Stimulated activated naive CD8-positive, alpha-beta T cell treated with anti-CD3 and anti-CD28 coated beads, Interleukin-15, Interleukin-2, amounts not matched to agents 100 ng/mL and 50 ng/mL, for 24 hours (primary cell): ENCODE data around the gene CYP27C1.
"Not testable (repeated sequence)": the region's sequence is repeated elsewhere in the genome, so short reads cannot be mapped to it uniquely, and the experiment has no call there.

Source experiments
- H3K27ac Mint-ChIP-seq: one replicate; pipeline ENCODE4 v1.8.0; 2021; ENCODE audit warnings: mild to moderate bottlenecking, mixed read lengths
- H3K27me3 Mint-ChIP-seq: one replicate; pipeline ENCODE4 v1.8.0; 2021; ENCODE audit warnings: mixed read lengths
- H3K36me3 Mint-ChIP-seq: one replicate; pipeline ENCODE4 v1.8.0; 2021; ENCODE audit warnings: low read depth, mixed read lengths
- H3K4me1 Mint-ChIP-seq: one replicate; pipeline ENCODE4 v1.8.0; 2021; ENCODE audit warnings: low read depth, mixed read lengths
- H3K4me3 Mint-ChIP-seq: one replicate; pipeline ENCODE4 v1.8.0; 2021; ENCODE audit warnings: mild to moderate bottlenecking, mixed read lengths
- H3K9me3 Mint-ChIP-seq: one replicate; pipeline ENCODE4 v1.8.0; 2021; ENCODE audit warnings: mixed read lengths

Gene CYP27C1

DNA sequence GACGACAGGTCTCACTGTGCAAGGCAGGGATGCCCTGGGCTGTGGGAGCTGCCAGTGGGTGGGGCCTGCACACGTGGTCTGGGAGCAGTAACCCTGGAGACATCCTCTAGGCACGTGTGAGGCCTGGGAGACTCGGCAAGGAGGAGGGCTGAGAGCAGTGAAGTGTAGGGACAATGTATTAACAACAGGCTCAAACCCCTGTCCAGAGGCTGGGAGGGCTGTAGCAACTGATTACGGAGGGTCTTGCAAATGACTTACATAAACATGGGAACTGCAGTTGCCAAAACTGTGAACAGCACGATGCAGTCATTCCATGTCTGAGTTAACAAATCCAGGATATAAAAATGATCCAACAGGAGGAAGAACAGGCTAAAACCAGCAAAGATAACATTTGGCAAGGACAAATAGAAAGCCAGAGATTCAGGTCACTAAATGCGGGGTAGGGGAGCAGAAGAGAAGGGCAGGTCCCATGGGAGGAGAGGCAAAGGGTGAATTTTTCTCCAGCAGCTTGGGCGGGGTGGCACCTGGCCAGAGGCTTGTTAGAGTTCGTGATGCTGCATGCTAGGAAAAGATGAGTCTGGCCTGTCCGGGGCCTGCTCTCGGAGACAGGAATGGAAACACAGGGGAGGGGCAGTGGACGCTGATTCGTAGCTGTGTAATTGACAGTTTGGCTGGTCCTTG, 44.9 kb downstream of the CYP27C1 start:
- H3K4me1 Mint-ChIP-seq, result no peaks in the 10 kb centered on the region
- no peaks in the 10 kb centered on the region for H3K36me3 Mint-ChIP-seq
- H3K27ac Mint-ChIP-seq, result no peak overlapping the region
- no peaks in the 10 kb centered on the region for H3K9me3 Mint-ChIP-seq
- H3K27me3 Mint-ChIP-seq, result no peaks in the 10 kb centered on the region
- no peak overlapping the region for H3K4me3 Mint-ChIP-seq

DNA sequence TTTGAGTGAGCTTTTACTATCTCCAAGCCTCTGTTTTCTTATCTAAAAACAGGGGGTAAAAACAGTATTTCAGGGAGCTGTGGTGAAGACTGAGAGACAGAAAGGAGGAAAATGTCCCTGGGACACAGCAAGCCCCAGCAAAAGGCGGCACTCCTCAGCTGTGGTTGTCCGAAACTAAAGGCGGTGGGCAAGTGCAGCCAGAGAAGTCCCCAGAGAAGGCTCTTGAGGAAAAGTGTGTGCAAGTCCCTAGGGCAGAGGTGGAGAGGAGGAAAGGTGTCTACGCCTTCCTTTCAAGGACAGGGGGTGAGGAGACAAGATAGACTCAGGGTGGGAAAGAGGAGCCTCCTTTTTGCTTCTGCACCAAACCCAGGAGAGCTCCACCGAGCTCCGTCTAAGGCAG, 45.5 kb downstream of the CYP27C1 start:
- H3K36me3 Mint-ChIP-seq, result no peaks in the 10 kb centered on the region
- no peaks in the 10 kb centered on the region for H3K4me1 Mint-ChIP-seq
- H3K4me3 Mint-ChIP-seq, result no peak overlapping the region
- H3K9me3 Mint-ChIP-seq, result no peaks in the 10 kb centered on the region
- H3K27ac Mint-ChIP-seq, result no peak overlapping the region
- H3K27me3 Mint-ChIP-seq, result no peaks in the 10 kb centered on the region

DNA sequence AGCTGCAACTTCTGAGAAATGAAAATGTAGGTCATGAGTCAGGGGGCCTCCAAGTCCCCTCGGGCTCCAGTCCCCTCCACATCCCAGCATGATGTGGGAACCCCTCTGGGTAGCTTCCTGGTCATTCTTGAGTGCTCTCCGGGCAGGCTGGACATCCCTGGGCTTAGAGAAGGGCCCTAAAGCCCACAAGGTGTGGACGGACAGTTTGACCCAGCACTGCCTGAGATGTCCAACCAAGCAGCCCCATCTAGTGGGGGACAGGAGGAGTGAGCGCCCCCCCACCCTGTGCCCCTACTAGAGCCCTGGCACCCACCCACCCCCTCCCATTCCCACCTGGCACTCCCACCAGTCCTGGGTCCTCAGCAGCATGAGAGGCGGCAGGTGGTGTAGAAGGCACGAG, 46.0 kb downstream of the CYP27C1 start:
- Mint-ChIP-seq H3K36me3 (no peaks in the 10 kb centered on the region), H3K27ac (no peak overlapping the region), H3K4me3 (no peak overlapping the region), H3K4me1 (no peaks in the 10 kb centered on the region), H3K27me3 (no peaks in the 10 kb centered on the region), H3K9me3 (no peaks in the 10 kb centered on the region)

DNA sequence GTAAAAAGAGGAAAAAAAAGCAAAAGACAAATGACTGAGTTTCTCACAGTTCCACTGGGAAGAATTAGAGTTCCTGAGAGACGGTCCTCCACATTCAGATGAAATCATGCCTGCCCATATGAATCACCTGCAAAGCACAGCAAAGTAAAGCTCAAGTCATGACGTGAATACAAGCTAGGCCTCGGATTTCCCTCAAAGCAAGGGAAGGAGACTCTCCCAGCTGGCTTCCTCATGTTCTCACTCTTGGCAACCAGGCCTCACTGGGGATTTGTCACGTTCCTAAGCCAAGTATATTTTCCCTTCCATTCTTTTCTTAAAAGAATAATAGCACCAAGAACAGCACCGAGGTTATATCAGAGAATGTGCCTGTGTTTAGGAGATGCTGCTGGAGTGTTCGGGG, 47.0 kb downstream of the CYP27C1 start:
- no peak overlapping the region for H3K27ac Mint-ChIP-seq

DNA sequence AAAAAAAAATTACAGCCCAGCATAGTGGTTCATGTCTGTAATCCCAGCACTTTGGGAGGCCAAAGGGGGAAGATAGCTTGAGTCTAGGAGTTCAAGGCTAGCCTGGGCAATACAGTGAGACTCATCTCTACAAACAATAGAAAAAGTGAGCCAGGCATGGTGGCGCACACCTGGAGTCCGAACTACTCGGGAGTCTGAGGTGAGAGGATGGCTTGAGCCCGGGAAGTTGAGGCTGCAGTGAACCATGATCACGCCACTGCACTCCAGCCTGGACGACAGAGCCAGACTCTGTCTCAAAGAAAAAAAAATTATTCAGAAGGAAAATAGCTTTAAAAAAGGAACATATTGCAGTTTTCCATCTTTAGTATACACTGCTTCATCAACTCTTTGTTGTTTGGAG, 47.8 kb downstream of the CYP27C1 start:
- no peaks in the 10 kb centered on the region for H3K27me3 Mint-ChIP-seq
- H3K36me3 Mint-ChIP-seq, result no peaks in the 10 kb centered on the region
- H3K27ac Mint-ChIP-seq, result no peak overlapping the region
- no peaks in the 10 kb centered on the region for H3K4me1 Mint-ChIP-seq
- H3K9me3 Mint-ChIP-seq, result no peaks in the 10 kb centered on the region
- H3K4me3 Mint-ChIP-seq, result no peak overlapping the region

More for the DNA sequence above, 47.0 kb downstream of the CYP27C1 start:
- H3K4me3 Mint-ChIP-seq, result no peak overlapping the region
- no peaks in the 10 kb centered on the region for H3K27me3 Mint-ChIP-seq
- no peaks in the 10 kb centered on the region for H3K36me3 Mint-ChIP-seq
- H3K4me1 Mint-ChIP-seq, result no peaks in the 10 kb centered on the region
- H3K9me3 Mint-ChIP-seq, result no peaks in the 10 kb centered on the region

DNA sequence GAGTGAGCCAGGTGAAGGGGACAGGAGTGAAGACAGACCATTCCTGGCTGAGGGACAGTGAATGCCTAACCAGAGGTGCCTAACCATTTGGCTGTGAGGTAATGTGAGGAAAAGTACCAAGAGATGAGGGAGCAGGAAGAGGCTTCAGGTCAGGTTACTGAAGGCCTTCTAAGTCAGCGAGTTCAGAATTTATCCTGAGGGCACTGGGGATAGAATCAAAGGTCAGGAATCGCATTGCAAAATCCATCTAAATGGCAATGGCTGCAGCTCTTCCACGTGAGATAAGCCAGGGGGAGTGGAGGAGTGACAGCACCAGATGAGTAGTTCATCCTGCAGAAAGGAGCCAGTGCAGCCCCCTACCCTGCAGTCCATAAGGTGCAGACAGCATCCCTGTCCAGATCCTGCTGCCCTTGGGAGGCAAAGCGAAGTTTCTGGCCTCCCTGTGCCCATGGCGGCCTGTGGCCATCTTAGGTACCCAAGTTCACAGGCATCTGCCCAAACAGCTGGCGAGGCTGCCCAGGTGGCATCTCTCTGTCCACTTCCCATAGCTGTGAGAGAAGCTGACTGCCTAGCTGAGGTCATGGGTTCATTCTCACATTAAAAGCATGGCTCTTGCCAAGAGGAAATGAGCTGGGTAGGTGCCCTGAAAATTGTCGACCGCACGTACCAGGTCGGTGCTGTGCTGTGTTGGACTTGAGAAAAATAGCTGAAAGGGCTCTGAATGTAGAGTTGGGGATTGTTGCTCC, 49.5 kb downstream of the CYP27C1 start:
- Mint-ChIP-seq H3K36me3 (no peaks in the 10 kb centered on the region), H3K4me1 (no peaks in the 10 kb centered on the region), H3K4me3 (no peak overlapping the region), H3K27ac (no peak overlapping the region), H3K27me3 (no peaks in the 10 kb centered on the region), H3K9me3 (no peaks in the 10 kb centered on the region)

DNA sequence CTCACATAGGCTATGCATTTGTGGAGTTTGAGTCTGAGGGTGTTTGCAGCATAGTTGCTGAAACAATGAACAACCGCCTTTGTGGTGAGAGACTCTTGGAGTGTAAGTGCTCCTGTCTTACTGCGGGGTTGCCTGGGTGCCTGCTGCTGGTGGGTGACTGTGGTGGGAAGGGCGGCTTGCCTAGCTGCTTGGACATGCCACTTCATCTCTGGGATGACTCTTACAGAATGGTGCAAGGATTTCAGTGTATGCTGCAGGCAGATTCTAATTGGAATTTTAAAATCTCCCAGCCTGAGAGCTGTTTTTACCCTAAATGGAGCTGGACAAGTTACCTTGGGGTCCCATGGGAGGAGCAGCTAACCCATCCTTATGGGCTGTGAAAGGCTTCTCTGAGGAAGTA, 50.1 kb downstream of the CYP27C1 start:
- no peak overlapping the region for H3K4me3 Mint-ChIP-seq
- H3K27ac Mint-ChIP-seq, result no peak overlapping the region
- H3K36me3 Mint-ChIP-seq, result no peaks in the 10 kb centered on the region
- H3K27me3 Mint-ChIP-seq, result no peaks in the 10 kb centered on the region
- no peaks in the 10 kb centered on the region for H3K4me1 Mint-ChIP-seq
- no peaks in the 10 kb centered on the region for H3K9me3 Mint-ChIP-seq

DNA sequence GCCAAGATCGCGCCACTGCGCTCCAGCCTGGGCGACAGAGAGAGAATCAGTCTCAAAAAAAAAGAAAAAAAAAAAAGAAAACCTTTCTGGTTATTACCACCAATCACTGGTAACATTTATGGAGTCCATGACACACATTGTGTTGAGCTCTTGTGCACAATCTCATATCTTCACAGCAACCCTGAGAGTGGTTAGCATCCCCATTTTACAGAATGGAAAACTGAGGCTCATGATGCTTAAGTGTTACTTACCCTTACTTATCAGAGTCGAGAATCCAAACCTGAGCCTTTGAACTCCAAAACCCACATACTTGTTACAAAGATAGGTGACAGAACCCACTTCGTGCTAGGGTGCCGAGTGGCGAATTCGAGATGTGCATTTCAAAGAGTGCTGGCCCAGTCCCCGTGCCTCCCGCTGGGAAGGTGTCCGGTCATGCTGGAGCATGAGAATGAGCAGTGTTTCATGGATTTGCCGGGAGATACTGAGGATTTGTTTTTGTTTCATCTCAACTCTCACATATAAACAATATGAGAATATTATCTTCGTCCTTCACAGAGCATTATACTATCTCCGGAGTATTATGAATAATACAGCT, 50.9 kb downstream of the CYP27C1 start:
- Mint-ChIP-seq H3K9me3 (no peaks in the 10 kb centered on the region), H3K27me3 (no peaks in the 10 kb centered on the region), H3K36me3 (no peaks in the 10 kb centered on the region), H3K27ac (no peak overlapping the region), H3K4me1 (no peaks in the 10 kb centered on the region), H3K4me3 (no peak overlapping the region)

DNA sequence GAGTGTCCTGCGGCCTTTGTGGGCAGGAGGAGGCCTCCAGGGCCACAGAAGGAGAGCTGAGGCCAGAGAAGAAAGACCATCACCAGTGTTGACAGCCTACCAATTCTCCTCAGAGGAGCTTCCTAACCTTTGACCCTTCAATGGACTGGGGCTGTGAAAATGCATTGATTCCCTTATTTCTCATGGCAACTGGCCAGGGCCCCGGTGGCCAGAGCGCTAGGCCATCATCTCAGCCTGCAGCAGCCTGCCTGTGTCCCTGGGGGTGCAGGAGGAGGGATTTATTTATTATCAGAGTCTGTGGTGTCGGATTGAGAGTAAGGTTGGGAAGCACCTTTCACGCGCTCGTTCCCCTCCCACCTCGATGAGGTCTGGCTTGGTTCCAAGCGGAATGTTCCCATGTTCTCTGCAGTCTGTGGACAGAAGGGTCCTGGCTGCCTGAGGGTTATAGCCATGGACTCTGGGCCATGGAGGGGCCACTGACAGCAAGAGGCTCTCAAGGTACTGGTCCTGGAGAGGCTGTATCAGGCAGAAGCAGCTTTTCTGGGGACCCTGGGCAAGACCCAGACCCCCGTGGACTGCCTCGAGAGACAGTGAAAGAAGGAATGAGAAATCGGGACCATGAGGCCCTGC, 53.8 kb downstream of the CYP27C1 start:
- Mint-ChIP-seq H3K9me3 (no peaks in the 10 kb centered on the region), H3K36me3 (no peaks in the 10 kb centered on the region), H3K4me3 (no peak overlapping the region), H3K27me3 (no peaks in the 10 kb centered on the region), H3K27ac (no peak overlapping the region), H3K4me1 (no peaks in the 10 kb centered on the region)

DNA sequence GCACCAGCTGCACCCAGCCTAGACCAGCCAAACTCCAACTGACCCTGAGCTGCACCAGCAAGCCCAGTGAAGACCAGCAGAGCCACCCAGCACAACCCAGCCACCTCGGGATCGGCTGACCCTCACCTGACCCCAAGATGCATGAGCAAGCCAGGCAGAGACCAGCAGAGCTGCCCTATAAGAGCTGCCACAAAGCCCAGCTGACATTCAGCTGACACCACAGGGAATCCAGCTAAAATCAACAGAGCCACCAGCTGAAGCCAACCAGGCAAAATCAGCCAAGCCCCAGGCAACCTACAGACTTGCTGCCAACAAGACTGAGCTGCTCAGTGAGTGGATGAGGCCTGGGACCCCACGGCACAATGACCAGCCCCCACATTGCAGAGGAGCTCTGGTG, 54.6 kb downstream of the CYP27C1 start:
- no peaks in the 10 kb centered on the region for H3K4me1 Mint-ChIP-seq
- H3K27me3 Mint-ChIP-seq, result no peaks in the 10 kb centered on the region
- no peak overlapping the region for H3K4me3 Mint-ChIP-seq
- H3K27ac Mint-ChIP-seq, result no peak overlapping the region
- H3K9me3 Mint-ChIP-seq, result no peaks in the 10 kb centered on the region
- H3K36me3 Mint-ChIP-seq, result no peaks in the 10 kb centered on the region

DNA sequence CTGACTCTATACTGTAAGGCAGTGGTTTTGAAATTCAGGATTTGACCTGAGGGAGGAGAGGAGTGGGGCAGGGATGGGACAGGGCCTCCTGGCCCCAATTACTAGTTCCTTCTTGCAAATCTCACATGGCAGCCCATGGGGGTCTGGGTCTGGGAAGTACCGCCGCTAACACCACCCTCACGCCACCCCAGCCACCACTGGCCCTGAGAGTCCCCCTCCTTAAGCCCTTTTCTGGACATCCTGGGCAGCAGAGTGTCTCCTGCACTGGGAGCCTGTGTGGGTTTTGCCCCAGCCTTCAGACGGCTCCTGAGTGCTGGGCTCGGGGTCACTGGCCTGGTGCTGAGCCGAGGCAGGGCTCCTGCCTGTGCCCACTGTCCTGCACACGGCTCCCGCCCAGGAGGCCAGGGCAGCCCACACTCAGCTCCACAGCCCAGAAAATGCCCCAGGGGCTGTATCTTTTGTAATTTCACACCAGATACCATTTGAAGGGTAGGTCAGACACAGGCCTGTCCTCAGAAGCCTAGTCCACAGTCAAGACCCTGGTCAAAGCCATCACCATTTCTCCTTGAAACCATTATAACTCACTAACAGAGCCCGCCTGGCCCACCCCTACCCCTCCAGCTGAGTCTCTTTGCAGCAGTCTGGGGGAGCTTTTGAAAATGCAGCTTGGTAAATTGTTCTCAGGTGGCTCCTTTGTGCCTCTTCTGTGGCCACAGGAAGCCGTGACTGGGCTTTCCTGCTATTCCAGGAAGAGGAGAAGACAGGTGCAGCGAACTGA, 55.1 kb downstream of the CYP27C1 start:
- Mint-ChIP-seq H3K27ac (no peak overlapping the region), H3K4me3 (no peak overlapping the region), H3K27me3 (no peaks in the 10 kb centered on the region), H3K4me1 (no peaks in the 10 kb centered on the region), H3K36me3 (no peaks in the 10 kb centered on the region), H3K9me3 (no peaks in the 10 kb centered on the region)

DNA sequence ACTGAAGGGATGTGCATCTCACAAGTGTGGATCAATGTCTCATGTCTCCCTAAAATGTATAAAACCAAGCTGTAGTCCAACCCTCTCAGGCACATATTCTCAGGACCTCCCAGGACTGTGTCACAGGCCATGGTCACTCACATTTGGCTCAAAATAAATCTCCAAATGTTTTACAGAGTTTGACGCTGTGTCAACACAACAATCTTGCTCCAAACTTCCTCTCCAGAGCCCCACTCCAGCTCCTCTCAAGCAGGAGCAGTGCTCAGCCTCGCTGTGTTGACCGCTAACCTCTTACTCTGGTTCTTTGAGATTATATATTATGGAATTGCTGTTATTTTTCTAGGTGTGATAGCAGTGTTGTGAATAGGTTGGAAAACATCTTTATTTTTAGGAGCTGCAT, 56.2 kb downstream of the CYP27C1 start:
- Mint-ChIP-seq H3K9me3 (no peaks in the 10 kb centered on the region), H3K4me1 (peaks cover 6% of the 10 kb centered on the region), H3K4me3 (no peak overlapping the region), H3K27me3 (no peaks in the 10 kb centered on the region), H3K27ac (no peak overlapping the region), H3K36me3 (no peaks in the 10 kb centered on the region)

DNA sequence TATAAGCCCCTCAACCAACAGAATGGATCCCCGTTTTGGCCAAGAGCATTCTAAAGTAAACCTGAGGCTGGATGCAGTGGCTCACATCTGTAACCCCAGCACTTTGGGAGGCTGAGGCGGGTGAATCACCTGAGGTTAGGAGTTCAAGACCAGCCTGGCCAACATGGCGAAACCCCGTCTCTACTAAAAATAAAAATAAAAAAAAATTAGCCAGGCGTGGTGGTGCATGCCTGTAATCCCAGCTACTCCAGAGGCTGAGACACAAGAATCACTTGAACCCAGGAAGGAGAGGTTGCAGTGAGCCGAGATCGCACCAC, 57.1 kb downstream of the CYP27C1 start:
- not testable (repeated sequence) for H3K4me3 Mint-ChIP-seq

DNA sequence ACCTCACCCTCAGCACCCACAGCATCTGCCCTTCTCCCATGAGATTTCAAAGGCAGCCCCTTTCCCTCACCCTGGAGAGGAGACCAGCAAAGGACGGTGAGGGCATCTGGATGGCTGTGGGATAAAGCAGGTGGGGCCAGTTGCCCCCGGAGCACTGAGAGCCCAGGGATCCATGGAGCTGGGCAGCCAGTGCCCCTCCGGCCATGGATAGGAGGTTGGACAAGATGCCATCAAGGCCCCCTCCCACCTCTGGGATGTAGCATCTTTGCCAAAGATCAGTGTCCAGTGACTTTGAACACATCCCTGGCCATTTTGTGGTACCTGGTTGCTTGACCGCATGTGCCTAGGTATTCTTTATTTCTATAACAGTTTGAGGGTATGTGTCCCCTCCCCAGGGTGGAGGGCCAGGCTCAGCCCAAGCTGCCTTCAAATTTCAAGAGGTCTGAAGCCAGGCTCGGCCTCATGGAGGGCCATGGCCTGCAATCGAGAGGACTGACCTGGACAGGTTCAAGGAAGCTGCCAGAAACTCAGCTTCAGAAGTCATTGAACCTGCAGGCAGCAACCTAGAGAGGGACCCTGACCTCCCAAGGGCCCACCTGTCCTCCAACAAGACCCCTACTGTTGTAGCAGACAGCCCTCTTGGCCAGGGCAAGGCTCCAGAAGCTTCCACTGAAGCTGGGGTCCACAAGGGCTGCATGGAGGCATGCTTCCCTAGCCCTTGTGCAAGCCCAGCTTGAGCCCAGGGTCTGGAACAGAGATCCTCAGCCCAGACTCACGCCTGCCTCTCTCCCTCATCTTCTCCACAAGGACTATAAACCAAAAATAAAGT, 57.6 kb downstream of the CYP27C1 start:
- H3K4me3 Mint-ChIP-seq, result no peak overlapping the region
- peaks cover 9% of the 10 kb centered on the region for H3K4me1 Mint-ChIP-seq
- no peak overlapping the region for H3K27ac Mint-ChIP-seq
- H3K36me3 Mint-ChIP-seq, result no peaks in the 10 kb centered on the region
- no peaks in the 10 kb centered on the region for H3K9me3 Mint-ChIP-seq
- H3K27me3 Mint-ChIP-seq, result no peaks in the 10 kb centered on the region

More for the DNA sequence above, 57.1 kb downstream of the CYP27C1 start:
- H3K27ac Mint-ChIP-seq, H3K27me3 Mint-ChIP-seq, H3K9me3 Mint-ChIP-seq, H3K4me1 Mint-ChIP-seq, H3K36me3 Mint-ChIP-seq: not testable (repeated sequence)
